Measurements from ENCODE around the gene RNF114. TPM values are rescaled to one million over a fixed set of nuclear protein-coding genes. Genes with fewer than 3 reads are reported as not detected.

The RNF114 gene
- total and polyA plus RNA-seq, 10 of the 15 experiments (the other 5 are each of a cell fraction or from before 2014, with no cell fraction given), result 28.0 to 82.3 (median 47.2) TPM

DNA sequence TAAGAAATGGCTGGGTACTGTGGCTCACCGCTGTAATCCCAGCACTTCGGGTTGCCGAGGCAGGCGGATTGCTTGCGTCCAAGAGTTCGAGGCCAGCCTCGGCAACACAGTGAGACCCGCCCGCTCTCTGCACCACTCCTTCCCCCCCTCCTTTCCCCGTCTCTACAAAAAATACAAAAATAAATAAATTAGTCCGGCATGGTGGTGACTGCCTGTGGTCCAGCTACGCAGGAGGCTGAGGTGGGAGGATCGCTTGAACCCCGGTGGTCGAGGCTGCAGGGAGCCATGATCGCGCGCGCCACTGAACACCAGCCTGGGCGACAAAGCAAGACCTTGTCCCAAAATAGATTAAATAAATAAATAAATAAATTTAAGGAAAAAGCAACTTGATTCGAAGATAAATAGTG is 448 bp upstream of the RNF114 start:
- H3K4me2 ChIP-seq (ENCODE audit: control insufficient read depth, insufficient read depth), result peak overlapping the region; percentile 85
- peak overlapping the region; percentile 40; the same call in 1 of the 2 replicates for H3K9ac ChIP-seq (ENCODE audit: control insufficient read depth, insufficient read depth, low read length)
- DNase-seq (ENCODE audit: low read depth, low spot score) (no peak), FAIRE-seq (no peak), ATAC-seq (no peak)
- H3K9me3 ChIP-seq (replicated peaks; ENCODE audit: control insufficient read depth, insufficient read depth, low read length), result no peaks in the 10 kb centered on the region
- peak overlapping the region; percentile 46; the same call in 1 of the 2 replicates for H3K4me3 ChIP-seq
- peak overlapping the region; percentile 72 for H3K27ac ChIP-seq (ENCODE audit: control insufficient read depth, insufficient read depth)
- WGBS (ENCODE audit: insufficient coverage, insufficient replicate concordance, low lambda C conversion rate, missing lambda C conversion rate), result under 1% methylated on average over 21 of the region's 21 CpGs
- no peaks in the 10 kb centered on the region for H4K20me1 ChIP-seq (ENCODE audit: control insufficient read depth, insufficient read depth)
- ChIA-PET CTCF (interaction anchor here (0.6 to 5.2 kb wide), 7 partner anchors 20 to 673 kb away, joined by 3 to 31 read pairs (median 13); partner anchors contain the start of gene SPATA2), RAD21 (ENCODE audit: unreplicated experiment) (interaction anchor here (0.7 to 2.5 kb wide), 3 partner anchors 22 to 248 kb away, joined by 3 to 12 read pairs (median 3); no protein-coding TSS in a partner anchor), SMC1A (ENCODE audit: uncharacterized antibody, unreplicated experiment) (interaction anchor here (0.6 to 1.2 kb wide), 5 partner anchors 19 to 626 kb away, joined by 3 to 6 read pairs (median 3); no protein-coding TSS in a partner anchor), POLR2A (interaction anchor here (0.7 to 1.8 kb wide), 7 partner anchors 18 to 224 kb away, joined by 3 to 11 read pairs (median 4); partner anchors contain the start of gene SPATA2)
- H2AFZ ChIP-seq (ENCODE audit: control insufficient read depth, low read depth, low read length), result peak overlapping the region; percentile 83
- BruUV-seq (replicated peaks), result no TSS peak
- H3K4me1 ChIP-seq (ENCODE audit: control insufficient read depth, insufficient read depth, low read length), result peaks cover 17% of the 10 kb centered on the region
- intact Hi-C loops (cut with micrococcal nuclease; ENCODE audit: unreplicated experiment) (loop anchor here (1.0 kb wide), 1 partner anchor 20 kb away; the partner anchor contains the start of gene SPATA2), in situ Hi-C loops (cut with MboI) (no loop called here)
- peaks cover 39% of the 10 kb centered on the region for H3K79me2 ChIP-seq (ENCODE audit: control insufficient read depth, insufficient read depth, low read length)
- no peaks in the 10 kb centered on the region for H3K36me3 ChIP-seq (ENCODE audit: control insufficient read depth in 2 of 2, insufficient read depth in 2 of 2, low read length in 1 of 2)
- no peaks in the 10 kb centered on the region for H3K27me3 ChIP-seq (replicated peaks in 1 of 2; ENCODE audit: control insufficient read depth in 2 of 2, insufficient read depth in 2 of 2, low read length in 1 of 2)
- TF ChIP-seq HCFC1 (IDR thresholded peaks at IDR 0.05; ENCODE audit: low read length), result no peak
- no peak for TF ChIP-seq SP1 (IDR thresholded peaks at IDR 0.05; ENCODE audit: low read depth, low read length)
- no peak for TF ChIP-seq HDAC2 (IDR thresholded peaks at IDR 0.05)
- 0 out of 2 replicates have a peak, but pooled peaks have one; percentile 21 for TF ChIP-seq GATAD2B (conservative IDR thresholded peaks at IDR 0.05; ENCODE audit: low read depth)
- TF ChIP-seq ZNF384 (IDR thresholded peaks at IDR 0.05; ENCODE audit: borderline replicate concordance, low read depth, low read length), result no peak
- TF ChIP-seq, protein P1, sequence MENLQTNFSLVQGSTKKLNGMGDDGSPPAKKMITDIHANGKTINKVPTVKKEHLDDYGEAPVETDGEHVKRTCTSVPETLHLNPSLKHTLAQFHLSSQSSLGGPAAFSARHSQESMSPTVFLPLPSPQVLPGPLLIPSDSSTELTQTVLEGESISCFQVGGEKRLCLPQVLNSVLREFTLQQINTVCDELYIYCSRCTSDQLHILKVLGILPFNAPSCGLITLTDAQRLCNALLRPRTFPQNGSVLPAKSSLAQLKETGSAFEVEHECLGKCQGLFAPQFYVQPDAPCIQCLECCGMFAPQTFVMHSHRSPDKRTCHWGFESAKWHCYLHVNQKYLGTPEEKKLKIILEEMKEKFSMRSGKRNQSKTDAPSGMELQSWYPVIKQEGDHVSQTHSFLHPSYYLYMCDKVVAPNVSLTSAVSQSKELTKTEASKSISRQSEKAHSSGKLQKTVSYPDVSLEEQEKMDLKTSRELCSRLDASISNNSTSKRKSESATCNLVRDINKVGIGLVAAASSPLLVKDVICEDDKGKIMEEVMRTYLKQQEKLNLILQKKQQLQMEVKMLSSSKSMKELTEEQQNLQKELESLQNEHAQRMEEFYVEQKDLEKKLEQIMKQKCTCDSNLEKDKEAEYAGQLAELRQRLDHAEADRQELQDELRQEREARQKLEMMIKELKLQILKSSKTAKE (IDR thresholded peaks at IDR 0.05; ENCODE audit: low read depth, poor library complexity, severe bottlenecking), result peak; percentile 59
- TF ChIP-seq ZZZ3 (IDR thresholded peaks at IDR 0.05; ENCODE audit: control insufficient read depth, insufficient read length, low read depth), result no peak
- no peak for TF ChIP-seq CREM (IDR thresholded peaks at IDR 0.05; ENCODE audit: low read depth)
- no peak for TF ChIP-seq MYB (IDR thresholded peaks at IDR 0.05; ENCODE audit: borderline replicate concordance, low read depth, low read length)
- peak in 1 of 2 experiments; percentile 35; a peak in 1 of 4 replicates for TF ChIP-seq IKZF2 (IDR thresholded peaks at IDR 0.05)
- no peak for TF ChIP-seq DPF2 (IDR thresholded peaks at IDR 0.05)
- TF ChIP-seq CHD1 (IDR thresholded peaks at IDR 0.05; ENCODE audit: low read depth, low read length), result no peak
- TF ChIP-seq, protein P2, sequence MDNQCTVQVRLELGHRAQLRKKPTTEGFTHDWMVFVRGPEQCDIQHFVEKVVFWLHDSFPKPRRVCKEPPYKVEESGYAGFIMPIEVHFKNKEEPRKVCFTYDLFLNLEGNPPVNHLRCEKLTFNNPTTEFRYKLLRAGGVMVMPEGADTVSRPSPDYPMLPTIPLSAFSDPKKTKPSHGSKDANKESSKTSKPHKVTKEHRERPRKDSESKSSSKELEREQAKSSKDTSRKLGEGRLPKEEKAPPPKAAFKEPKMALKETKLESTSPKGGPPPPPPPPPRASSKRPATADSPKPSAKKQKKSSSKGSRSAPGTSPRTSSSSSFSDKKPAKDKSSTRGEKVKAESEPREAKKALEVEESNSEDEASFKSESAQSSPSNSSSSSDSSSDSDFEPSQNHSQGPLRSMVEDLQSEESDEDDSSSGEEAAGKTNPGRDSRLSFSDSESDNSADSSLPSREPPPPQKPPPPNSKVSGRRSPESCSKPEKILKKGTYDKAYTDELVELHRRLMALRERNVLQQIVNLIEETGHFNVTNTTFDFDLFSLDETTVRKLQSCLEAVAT (IDR thresholded peaks at IDR 0.05), result peak; percentile 95
- no peak for TF ChIP-seq JUND (IDR thresholded peaks at IDR 0.05; ENCODE audit: low read depth, low read length)
- TF ChIP-seq, protein P3, sequence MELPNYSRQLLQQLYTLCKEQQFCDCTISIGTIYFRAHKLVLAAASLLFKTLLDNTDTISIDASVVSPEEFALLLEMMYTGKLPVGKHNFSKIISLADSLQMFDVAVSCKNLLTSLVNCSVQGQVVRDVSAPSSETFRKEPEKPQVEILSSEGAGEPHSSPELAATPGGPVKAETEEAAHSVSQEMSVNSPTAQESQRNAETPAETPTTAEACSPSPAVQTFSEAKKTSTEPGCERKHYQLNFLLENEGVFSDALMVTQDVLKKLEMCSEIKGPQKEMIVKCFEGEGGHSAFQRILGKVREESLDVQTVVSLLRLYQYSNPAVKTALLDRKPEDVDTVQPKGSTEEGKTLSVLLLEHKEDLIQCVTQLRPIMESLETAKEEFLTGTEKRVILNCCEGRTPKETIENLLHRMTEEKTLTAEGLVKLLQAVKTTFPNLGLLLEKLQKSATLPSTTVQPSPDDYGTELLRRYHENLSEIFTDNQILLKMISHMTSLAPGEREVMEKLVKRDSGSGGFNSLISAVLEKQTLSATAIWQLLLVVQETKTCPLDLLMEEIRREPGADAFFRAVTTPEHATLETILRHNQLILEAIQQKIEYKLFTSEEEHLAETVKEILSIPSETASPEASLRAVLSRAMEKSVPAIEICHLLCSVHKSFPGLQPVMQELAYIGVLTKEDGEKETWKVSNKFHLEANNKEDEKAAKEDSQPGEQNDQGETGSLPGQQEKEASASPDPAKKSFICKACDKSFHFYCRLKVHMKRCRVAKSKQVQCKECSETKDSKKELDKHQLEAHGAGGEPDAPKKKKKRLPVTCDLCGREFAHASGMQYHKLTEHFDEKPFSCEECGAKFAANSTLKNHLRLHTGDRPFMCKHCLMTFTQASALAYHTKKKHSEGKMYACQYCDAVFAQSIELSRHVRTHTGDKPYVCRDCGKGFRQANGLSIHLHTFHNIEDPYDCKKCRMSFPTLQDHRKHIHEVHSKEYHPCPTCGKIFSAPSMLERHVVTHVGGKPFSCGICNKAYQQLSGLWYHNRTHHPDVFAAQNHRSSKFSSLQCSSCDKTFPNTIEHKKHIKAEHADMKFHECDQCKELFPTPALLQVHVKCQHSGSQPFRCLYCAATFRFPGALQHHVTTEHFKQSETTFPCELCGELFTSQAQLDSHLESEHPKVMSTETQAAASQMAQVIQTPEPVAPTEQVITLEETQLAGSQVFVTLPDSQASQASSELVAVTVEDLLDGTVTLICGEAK (IDR thresholded peaks at IDR 0.05; ENCODE audit: borderline replicate concordance), result peak; percentile 73
- TF ChIP-seq MYC (IDR thresholded peaks at IDR 0.05; ENCODE audit: insufficient read depth, insufficient read length, insufficient replicate concordance, low read length, severe bottlenecking), result no peak

Measured in GM12878 (cell line).